K562 (cell line): ENCODE data around the gene COL16A1. TPM values are rescaled to one million over a fixed set of nuclear protein-coding genes. Genes with fewer than 3 reads are reported as not detected.

Experiments
- BCLAF1 ChIP-seq, 2 experiments: fragments of 450-650 bp in 1 of 2; IDR thresholded peaks; 2 replicates each; pipeline ENCODE4 v1.6.1; 2011 to 2017; ENCODE audit warnings: low read depth in 2 of 2, antibody characterized with exemption in 1 of 2, borderline replicate concordance in 1 of 2, low read length in 1 of 2, mild to moderate bottlenecking in 1 of 2, mixed read lengths in 1 of 2; ENCODE audit not compliant: control insufficient read depth in 1 of 2
- CBX5 ChIP-seq: IDR thresholded peaks from 2 replicates; pipeline ENCODE4 v1.6.1; 2014; ENCODE audit warnings: low read depth, borderline replicate concordance
- FOXP1 ChIP-seq: sonication (generic); formaldehyde crosslinking; IDR thresholded peaks from 2 replicates; pipeline ENCODE4 v1.8.0; 2022; ENCODE audit warnings: mild to moderate bottlenecking, missing genetic modification reagents
- GTF2A2 ChIP-seq: IDR thresholded peaks from 2 replicates; pipeline ENCODE4 v1.6.1; 2016; ENCODE audit warnings: mild to moderate bottlenecking, missing genetic modification characterization, missing compliant biosample characterization
- GTF2F1 ChIP-seq: IDR thresholded peaks from 2 replicates; pipeline ENCODE4 v1.6.1; 2011; ENCODE audit warnings: low read depth, low read length, improper control_type of control experiment
- HDAC2 ChIP-seq: fragments of 450-650 bp; IDR thresholded peaks from 2 replicates; pipeline ENCODE4 v1.6.1; 2016; ENCODE audit warnings: mild to moderate bottlenecking
- HDAC3 ChIP-seq: fragments of 450-650 bp; IDR thresholded peaks from 2 replicates; pipeline ENCODE4 v1.6.1; 2018; ENCODE audit warnings: borderline replicate concordance, mild to moderate bottlenecking, moderate library complexity; ENCODE audit not compliant: partially characterized antibody
- ILK ChIP-seq: fragments of 450-650 bp; IDR thresholded peaks from 2 replicates; pipeline ENCODE4 v1.6.1; 2016; ENCODE audit warnings: missing genetic modification characterization, low read depth, mild to moderate bottlenecking, missing compliant biosample characterization, moderate library complexity, borderline replicate concordance
- KLF13 ChIP-seq: fragments of 450-650 bp; IDR thresholded peaks from 2 replicates; pipeline ENCODE4 v1.6.1; 2016; ENCODE audit warnings: missing genetic modification characterization, low read depth, mild to moderate bottlenecking, missing compliant biosample characterization, moderate library complexity, borderline replicate concordance
- NONO ChIP-seq, 2 experiments: fragments of 200-400 bp in 1 of 2; fragments of 450-650 bp in 1 of 2; formaldehyde crosslinking in 1 of 2; IDR thresholded peaks; 2 replicates each; pipeline ENCODE4 v1.6.1; 2017; ENCODE audit warnings: low read depth in 2 of 2, mild to moderate bottlenecking in 2 of 2, moderate library complexity in 2 of 2, low read length in 1 of 2
- PBX2 ChIP-seq, 2 experiments: IDR thresholded peaks in 1 of 2; conservative IDR thresholded peaks in 1 of 2; 2 replicates each; pipeline ENCODE4 v1.6.1; 2016; ENCODE audit warnings: low read depth in 2 of 2, mild to moderate bottlenecking in 1 of 2, missing compliant biosample characterization in 1 of 2, missing genetic modification characterization in 1 of 2, moderate library complexity in 1 of 2
- SIN3A ChIP-seq, 2 experiments: fragments of 150-350 bp in 1 of 2; IDR thresholded peaks; 2 replicates each; pipeline ENCODE4 v1.6.1; 2011 to 2016; ENCODE audit warnings: borderline replicate concordance in 2 of 2, low read depth in 2 of 2, low read length in 2 of 2, mild to moderate bottlenecking in 2 of 2, moderate library complexity in 2 of 2; ENCODE audit not compliant: control insufficient read depth in 1 of 2
- SOX6 ChIP-seq: fragments of 450-650 bp; IDR thresholded peaks from 2 replicates; pipeline ENCODE4 v1.6.1; 2014; ENCODE audit warnings: mild to moderate bottlenecking
- ZNF175 ChIP-seq: fragments of 200-800 bp; sonication (Bioruptor generic); IDR thresholded peaks from 2 replicates; pipeline ENCODE4 v1.6.1; 2016; ENCODE audit warnings: low read depth, mild to moderate bottlenecking, missing genetic modification characterization, missing compliant biosample characterization
- ZNF589 ChIP-seq: fragments of 200-800 bp; sonication (Bioruptor generic); IDR thresholded peaks from 2 replicates; pipeline ENCODE4 v1.6.1; 2016; ENCODE audit warnings: low read depth, missing genetic modification characterization, missing compliant biosample characterization
- ZNF592 ChIP-seq: fragments of 450-650 bp; IDR thresholded peaks from 2 replicates; pipeline ENCODE4 v1.6.1; 2017; ENCODE audit warnings: antibody characterized with exemption, mild to moderate bottlenecking
- polyA plus RNA-seq, 8 experiments: library from polyadenylated mRNA; depleted of rRNA in 4 of 8; stranded (reverse) in 5 of 8; unstranded in 3 of 8; fragments of >200 nt; fragmentation: Nextera tagmentation in 2 of 8; fragmentation: Illumina TruSeq in 1 of 8; extraction: Ambion mirVana in 2 of 8; extraction: Trizol in 1 of 8; gene quantifications; 2 replicates each; pipeline versions ENCODE4 v1.2.1 to v1.2.3, GENCODE V29; 2011 to 2014; ENCODE audit warnings: inconsistent platforms in 1 of 8, missing spikeins in 1 of 8
- total RNA-seq, 7 experiments: library from RNA; depleted of rRNA in 6 of 7; stranded (reverse); fragments of >200 nt in 6 of 7; fragmentation: Illumina TruSeq in 2 of 7; extraction: Trizol in 2 of 7; gene quantifications; 2 replicates each; pipeline versions ENCODE4 v1.2.1 to v1.2.3, GENCODE V29; 2011 to 2021; ENCODE audit warnings: low replicate concordance in 1 of 7

COL16A1 gene
- total and polyA plus RNA-seq, 9 of the 15 experiments (the other 6 are each of a cell fraction or from before 2014, with no cell fraction given) = 0.11 to 0.60 (median 0.11) TPM; not detected in 6

- TF ChIP-seq GTF2F1 = no peak
- no peak for TF ChIP-seq HDAC2
- TF ChIP-seq FOXP1 (CRISPR knock-in tag) = peak; percentile 79; the same call in 1 of the 2 replicates
- no peak for TF ChIP-seq ILK
- no peak; the same call in 1 of the 2 replicates for TF ChIP-seq KLF13 (tag)
- TF ChIP-seq BCLAF1 (IDR thresholded peaks at IDR 0.05; ENCODE audit: borderline replicate concordance in 1 of 2, control insufficient read depth in 1 of 2, low read depth in 2 of 2, low read length in 1 of 2) = no peak
- peak; percentile 41; the same call in 1 of the 2 replicates for TF ChIP-seq ZNF592
- TF ChIP-seq GTF2A2 = no peak
- no peak for TF ChIP-seq CBX5
- no peak for TF ChIP-seq NONO (IDR thresholded peaks at IDR 0.05; ENCODE audit: low read depth in 2 of 2, low read length in 1 of 2)
- TF ChIP-seq PBX2 (CRISPR knock-in tag; IDR thresholded peaks at IDR 0.05; ENCODE audit: low read depth) = no peak
- no peak for TF ChIP-seq PBX2 (tag; conservative IDR thresholded peaks at IDR 0.05; ENCODE audit: low read depth)
- no peak for TF ChIP-seq ZNF589 (CRISPR knock-in tag)
- TF ChIP-seq HDAC3 = no peak
- no peak for TF ChIP-seq ZNF175 (CRISPR knock-in tag)
- TF ChIP-seq SOX6 = peak; percentile 23; the same call in 1 of the 2 replicates
- peak; percentile 34 to 61; a peak in 2 of 4 replicates for TF ChIP-seq SIN3A (IDR thresholded peaks at IDR 0.05; ENCODE audit: borderline replicate concordance in 2 of 2, control insufficient read depth in 1 of 2, low read depth in 2 of 2, low read length in 2 of 2)
Measured at GRCh38 chr1:31643976-31644559, 59.7 kb downstream of the COL16A1 start (continued).
